H9 (cell line): ENCODE data around the gene SRPX. TPM values are rescaled to one million over a fixed set of nuclear protein-coding genes. Genes with fewer than 3 reads are reported as not detected.

Source experiments
- DNase-seq: peaks from one replicate; pipeline ENCODE4 v3.0.0-alpha.2; 2017
- H2AFZ ChIP-seq: one replicate; pipeline ENCODE4 v1.6.1; 2013; ENCODE audit warnings: mild to moderate bottlenecking, low read length, control low read depth, moderate library complexity
- H2AK5ac ChIP-seq: 2 replicates; pipeline ENCODE4 v1.6.1; 2013; ENCODE audit warnings: low read length, control low read depth, mixed read lengths; ENCODE audit not compliant: insufficient read length
- H2BK120ac ChIP-seq: one replicate; pipeline ENCODE4 v1.6.1; 2013; ENCODE audit warnings: low read depth, mild to moderate bottlenecking, low read length, control low read depth, inconsistent platforms; ENCODE audit not compliant: poor library complexity, severe bottlenecking
- H2BK12ac ChIP-seq: 2 replicates; pipeline ENCODE4 v1.6.1; 2013; ENCODE audit warnings: low read length, control low read depth, mixed read lengths, low read depth; ENCODE audit not compliant: insufficient read length
- H2BK15ac ChIP-seq: 2 replicates; pipeline ENCODE4 v1.6.1; 2013; ENCODE audit warnings: low read depth, low read length, control low read depth
- H2BK20ac ChIP-seq: one replicate; pipeline ENCODE4 v1.6.1; 2013; ENCODE audit warnings: low read depth, mild to moderate bottlenecking, low read length, control low read depth, inconsistent platforms; ENCODE audit not compliant: poor library complexity, severe bottlenecking
- H2BK5ac ChIP-seq: 2 replicates; pipeline ENCODE4 v1.6.1; 2013; ENCODE audit warnings: low read length, control low read depth, mixed read lengths; ENCODE audit not compliant: insufficient read length
- H3K14ac ChIP-seq: 2 replicates; pipeline ENCODE4 v1.6.1; 2013; ENCODE audit warnings: low read length, control low read depth; ENCODE audit not compliant: insufficient read depth
- H3K18ac ChIP-seq: 2 replicates; pipeline ENCODE4 v1.6.1; 2013; ENCODE audit warnings: low read depth, mild to moderate bottlenecking, mixed read lengths, low read length, control low read depth; ENCODE audit not compliant: insufficient read length
- H3K23ac ChIP-seq: 2 replicates; pipeline ENCODE4 v1.6.1; 2013; ENCODE audit warnings: low read length, control low read depth, mixed read lengths, low read depth; ENCODE audit not compliant: insufficient read length
- H3K23me2 ChIP-seq: 2 replicates; pipeline ENCODE4 v1.6.1; 2013; ENCODE audit warnings: low read depth, mild to moderate bottlenecking, mixed read lengths, low read length, control low read depth; ENCODE audit not compliant: insufficient read length, poor library complexity, severe bottlenecking
- H3K27ac ChIP-seq: 2 replicates; pipeline ENCODE4 v1.5.1; 2013; ENCODE audit warnings: low read length, control low read depth, mixed read lengths, low read depth; ENCODE audit not compliant: insufficient read length
- H3K27me3 ChIP-seq: 2 replicates; pipeline ENCODE4 v1.6.1; 2013; ENCODE audit warnings: low read length, control low read depth, inconsistent platforms; ENCODE audit not compliant: insufficient read depth
- H3K4ac ChIP-seq: 2 replicates; pipeline ENCODE4 v1.6.1; 2013; ENCODE audit warnings: low read depth, mild to moderate bottlenecking, control low read depth, inconsistent platforms, low read length, moderate library complexity
- H3K4me1 ChIP-seq: 2 replicates; pipeline ENCODE4 v1.6.1; 2013; ENCODE audit warnings: low read length, control low read depth, inconsistent platforms; ENCODE audit not compliant: insufficient read depth
- H3K4me2 ChIP-seq: 2 replicates; pipeline ENCODE4 v1.6.1; 2013; ENCODE audit warnings: low read length, control low read depth, mixed read lengths; ENCODE audit not compliant: insufficient read length, insufficient read depth
- H3K56ac ChIP-seq: 2 replicates; pipeline ENCODE4 v1.6.1; 2013; ENCODE audit warnings: low read depth, mild to moderate bottlenecking, mixed read lengths, low read length, control low read depth; ENCODE audit not compliant: insufficient read length
- H3K79me1 ChIP-seq: 2 replicates; pipeline ENCODE4 v1.6.1; 2013; ENCODE audit warnings: low read depth, mild to moderate bottlenecking, moderate library complexity, low read length, control low read depth, inconsistent platforms; ENCODE audit not compliant: insufficient read depth, poor library complexity, severe bottlenecking
- H3K79me2 ChIP-seq: 2 replicates; pipeline ENCODE4 v1.6.1; 2013; ENCODE audit warnings: low read length, control low read depth, inconsistent platforms; ENCODE audit not compliant: insufficient read depth
- H3K9ac ChIP-seq: 2 replicates; pipeline ENCODE4 v1.6.1; 2013; ENCODE audit warnings: low read length, control low read depth, mixed read lengths; ENCODE audit not compliant: insufficient read length; ENCODE audit errors: extremely low read depth
- H3K9me3 ChIP-seq: one replicate; pipeline ENCODE4 v1.6.1; 2013; ENCODE audit warnings: low read depth, low read length, inconsistent platforms; ENCODE audit not compliant: control insufficient read depth
- H3T11ph ChIP-seq: one replicate; pipeline ENCODE4 v1.6.1; 2013; ENCODE audit warnings: mild to moderate bottlenecking, low read length, control low read depth, inconsistent platforms
- H4K20me1 ChIP-seq: one replicate; pipeline ENCODE4 v1.6.1; 2013; ENCODE audit not compliant: control insufficient read depth, insufficient read length, insufficient read depth
- H4K5ac ChIP-seq: 2 replicates; pipeline ENCODE4 v1.6.1; 2013; ENCODE audit warnings: low read depth, mild to moderate bottlenecking, mixed read lengths, low read length, control low read depth; ENCODE audit not compliant: insufficient read length
- H4K8ac ChIP-seq: replicated peaks from 2 replicates; pipeline ENCODE4 v1.6.1; 2013; ENCODE audit warnings: low read length, control low read depth, mixed read lengths, low read depth; ENCODE audit not compliant: insufficient read length
- H4K91ac ChIP-seq: 2 replicates; pipeline ENCODE4 v1.6.1; 2013; ENCODE audit warnings: low read depth, mild to moderate bottlenecking, moderate library complexity, mixed read lengths, low read length, control low read depth; ENCODE audit not compliant: insufficient read length
- H3K27ac Mint-ChIP-seq, 3 experiments: 2 replicates in 2 of 3; 3 replicates in 1 of 3; pipeline ENCODE4 v1.8.0; 2020 to 2021; ENCODE audit warnings: mixed read lengths in 3 of 3, mild to moderate bottlenecking in 1 of 3, moderate library complexity in 1 of 3
- H3K27me3 Mint-ChIP-seq: 2 replicates; pipeline ENCODE4 v1.8.0; 2021; ENCODE audit warnings: low read depth, mild to moderate bottlenecking, moderate library complexity, mixed read lengths
- H3K36me3 Mint-ChIP-seq, 3 experiments: 2 replicates in 2 of 3; 3 replicates in 1 of 3; pipeline ENCODE4 v1.8.0; 2020 to 2021; ENCODE audit warnings: low read depth in 3 of 3, mixed read lengths in 3 of 3; ENCODE audit not compliant: insufficient read depth in 1 of 3
- H3K4me1 Mint-ChIP-seq, 2 experiments: 2 replicates each; pipeline ENCODE4 v1.8.0; 2020; ENCODE audit warnings: mixed read lengths in 2 of 2
- H3K4me3 Mint-ChIP-seq, 2 experiments: 2 replicates in 1 of 2; 3 replicates in 1 of 2; pipeline ENCODE4 v1.8.0; 2020 to 2021; ENCODE audit warnings: mild to moderate bottlenecking in 2 of 2, mixed read lengths in 2 of 2, moderate library complexity in 1 of 2
- H3K9me3 Mint-ChIP-seq, 2 experiments: 2 replicates in 1 of 2; 3 replicates in 1 of 2; pipeline ENCODE4 v1.8.0; 2020; ENCODE audit warnings: mild to moderate bottlenecking in 2 of 2, mixed read lengths in 2 of 2, moderate library complexity in 1 of 2
- CTCF ChIP-seq: fragments of 200-600 bp; sonication (generic); conservative IDR thresholded peaks from 3 replicates; pipeline ENCODE4 v1.8.0; 2021; ENCODE audit warnings: antibody characterized with exemption, mild to moderate bottlenecking
- WGBS: extraction: QIAGEN DNeasy Blood & Tissue Kit; methylation state at CpG from one replicate; pipeline ENCODE4 v1.1.7; 2013; ENCODE audit warnings: missing lambda C conversion rate, low lambda C conversion rate, mixed read lengths; ENCODE audit not compliant: insufficient read length; ENCODE audit errors: extremely low coverage; 5-methylcytosine and 5-hydroxymethylcytosine counted together
- total RNA-seq: library from RNA; stranded (reverse); gene quantifications from 2 replicates; pipeline ENCODE4 v1.2.1, GENCODE V29; 2021

Gene SRPX
- total RNA-seq, 1 experiment from 2014 or later: 2.8 TPM

GRCh38 chrX:38170556-38170955, 50.1 kb downstream of the SRPX start:
- Histone ChIP-seq H3K56ac (no peak overlapping the region), H2BK5ac (no peak overlapping the region), H4K5ac (no peak overlapping the region), H3K79me2 (no peaks in the 10 kb centered on the region), H3K4ac (no peak overlapping the region), H3K4me1 (no peaks in the 10 kb centered on the region; the same call in 1 of the 2 replicates), H3K23ac (no peak overlapping the region), H4K8ac (no peak overlapping the region), H3K27me3 (no peaks in the 10 kb centered on the region), H2BK15ac (no peak overlapping the region), H4K20me1 (no peaks in the 10 kb centered on the region), H2BK120ac (no peak overlapping the region), H3K79me1 (no peaks in the 10 kb centered on the region), H2AFZ (no peak overlapping the region), H4K91ac (no peak overlapping the region), H2BK12ac (no peak overlapping the region), H3K14ac (no peak overlapping the region), H3K23me2 (no peaks in the 10 kb centered on the region), H3K4me2 (no peak overlapping the region), H2BK20ac (no peak overlapping the region), H3K18ac (no peak overlapping the region), H3K9me3 (no peaks in the 10 kb centered on the region), H3K9ac (no peak overlapping the region), H3T11ph (no peak overlapping the region), H2AK5ac (no peak overlapping the region), H3K27ac (no peak overlapping the region)
- no CpG with 5 or more reads among the region's 1 CpG for WGBS
- no peak for TF ChIP-seq CTCF
- DNase-seq: no peak
- no peak overlapping the region for H3K4me3 Mint-ChIP-seq
- H3K9me3 Mint-ChIP-seq: peaks cover 56 to 63% of the 10 kb centered on the region in 2 experiments
- H3K36me3 Mint-ChIP-seq: peaks cover 0 to 5% (median 2%) of the 10 kb centered on the region in 3 experiments; a peak in 5 of 7 replicates
- no peak overlapping the region for H3K27ac Mint-ChIP-seq
- no peaks in the 10 kb centered on the region; the same call in 1 of the 2 replicates for H3K27me3 Mint-ChIP-seq
- H3K4me1 Mint-ChIP-seq: peaks cover 3 to 7% of the 10 kb centered on the region in 2 experiments; a peak in 2 of 4 replicates
